ENCODE measurements around the gene MBD5. TPM values are rescaled to one million over a fixed set of nuclear protein-coding genes. Genes with fewer than 3 reads are reported as not detected.

Gene MBD5
- total and polyA plus RNA-seq, 4 donors, result 4.1 to 63.2 (median 29.5) TPM

- ATAC-seq (ENCODE audit: low FRiP score) (no peak), DNase-seq (no peak)
- Histone ChIP-seq H3K4me1 (ENCODE audit: control insufficient read depth in 1 of 2, insufficient read depth in 2 of 2, low read length in 2 of 2) (no peaks in the 10 kb centered on the region), H3K4me3 (ENCODE audit: low read length in 2 of 2) (no peak overlapping the region), H3K36me3 (ENCODE audit: control insufficient read depth in 1 of 2, insufficient read depth in 2 of 2, low read length in 1 of 2) (no peaks in the 10 kb centered on the region), H3K27me3 (ENCODE audit: control insufficient read depth in 1 of 2, insufficient read depth in 2 of 2, low read length in 1 of 2) (no peaks in the 10 kb centered on the region), H3K9me3 (ENCODE audit: control insufficient read depth, low read length) (peaks cover 1% of the 10 kb centered on the region), H3K27ac (ENCODE audit: low read depth in 1 of 2, low read length in 2 of 2) (no peak overlapping the region)
- intact Hi-C loops (cut with DNase I), result no loop called here
- WGBS, 2 donors, result 86 to 97% methylated on average over 1 of the region's 1 CpG
Measured at GRCh38 chr2:148546270-148546669, 525.4 kb downstream of the MBD5 start.

GRCh38 chr2:148548716-148549400 is 528.0 kb downstream of the MBD5 start:
- no peak for DNase-seq
- Histone ChIP-seq H3K27ac (ENCODE audit: low read depth in 1 of 2, low read length in 2 of 2) (no peak overlapping the region), H3K4me3 (ENCODE audit: low read length in 2 of 2) (no peak overlapping the region), H3K36me3 (ENCODE audit: control insufficient read depth in 1 of 2, insufficient read depth in 2 of 2, low read length in 1 of 2) (no peaks in the 10 kb centered on the region), H3K9me3 (ENCODE audit: control insufficient read depth, low read length) (peaks cover 1% of the 10 kb centered on the region), H3K4me1 (ENCODE audit: control insufficient read depth in 1 of 2, insufficient read depth in 2 of 2, low read length in 2 of 2) (no peaks in the 10 kb centered on the region), H3K27me3 (ENCODE audit: control insufficient read depth in 1 of 2, insufficient read depth in 2 of 2, low read length in 1 of 2) (no peaks in the 10 kb centered on the region)
- intact Hi-C loops (cut with DNase I), result no loop called here
- 87% methylated on average over 7 of the region's 7 CpGs for WGBS, 2 donors
- ATAC-seq (ENCODE audit: low FRiP score), result no peak

GRCh38 chr2:148552675-148553331 is 531.9 kb downstream of the MBD5 start:
- ATAC-seq (ENCODE audit: low FRiP score), result no peak
- Histone ChIP-seq H3K27ac (ENCODE audit: low read depth in 1 of 2, low read length in 2 of 2) (no peak overlapping the region), H3K27me3 (ENCODE audit: control insufficient read depth in 1 of 2, insufficient read depth in 2 of 2, low read length in 1 of 2) (no peaks in the 10 kb centered on the region), H3K36me3 (ENCODE audit: control insufficient read depth in 1 of 2, insufficient read depth in 2 of 2, low read length in 1 of 2) (no peaks in the 10 kb centered on the region), H3K4me1 (ENCODE audit: control insufficient read depth in 1 of 2, insufficient read depth in 2 of 2, low read length in 2 of 2) (no peaks in the 10 kb centered on the region), H3K4me3 (ENCODE audit: low read length in 2 of 2) (no peak overlapping the region), H3K9me3 (ENCODE audit: control insufficient read depth, low read length) (peaks cover 1% of the 10 kb centered on the region)
- WGBS, 2 donors, result 67 to 72% methylated on average over 9 of the region's 9 CpGs
- intact Hi-C loops (cut with DNase I), result no loop called here
- DNase-seq, result no peak

GRCh38 chr2:148553332-148553887 is 532.5 kb downstream of the MBD5 start:
- no peaks in the 10 kb centered on the region for H3K27me3 ChIP-seq (ENCODE audit: control insufficient read depth in 1 of 2, insufficient read depth in 2 of 2, low read length in 1 of 2)
- no peak for ATAC-seq (ENCODE audit: low FRiP score)

GRCh38 chr2:148554459-148555247 is 533.8 kb downstream of the MBD5 start:
- H3K36me3 ChIP-seq (ENCODE audit: control insufficient read depth in 1 of 2, insufficient read depth in 2 of 2, low read length in 1 of 2), result no peaks in the 10 kb centered on the region
- DNase-seq (no peak), ATAC-seq (ENCODE audit: low FRiP score) (no peak)
- H3K4me3 ChIP-seq (ENCODE audit: low read length in 2 of 2), result no peak overlapping the region
- no peak overlapping the region for H3K27ac ChIP-seq (ENCODE audit: low read depth in 1 of 2, low read length in 2 of 2)
- no peaks in the 10 kb centered on the region for H3K9me3 ChIP-seq (ENCODE audit: control insufficient read depth, low read length)
- H3K4me1 ChIP-seq (ENCODE audit: control insufficient read depth in 1 of 2, insufficient read depth in 2 of 2, low read length in 2 of 2), result no peaks in the 10 kb centered on the region
- no peaks in the 10 kb centered on the region for H3K27me3 ChIP-seq (ENCODE audit: control insufficient read depth in 1 of 2, insufficient read depth in 2 of 2, low read length in 1 of 2)
- 75 to 82% methylated on average over 6 of the region's 6 CpGs for WGBS, 2 donors
- intact Hi-C loops (cut with DNase I), result no loop called here

More at GRCh38 chr2:148553332-148553887, 532.5 kb downstream of the MBD5 start:
- Histone ChIP-seq H3K9me3 (ENCODE audit: control insufficient read depth, low read length) (peaks cover 1% of the 10 kb centered on the region), H3K4me1 (ENCODE audit: control insufficient read depth in 1 of 2, insufficient read depth in 2 of 2, low read length in 2 of 2) (no peaks in the 10 kb centered on the region), H3K27ac (ENCODE audit: low read depth in 1 of 2, low read length in 2 of 2) (no peak overlapping the region), H3K4me3 (ENCODE audit: low read length in 2 of 2) (no peak overlapping the region), H3K36me3 (ENCODE audit: control insufficient read depth in 1 of 2, insufficient read depth in 2 of 2, low read length in 1 of 2) (no peaks in the 10 kb centered on the region)
- WGBS, 2 donors, result 88 to 90% methylated on average over 7 of the region's 7 CpGs
- no peak for DNase-seq
- intact Hi-C loops (cut with DNase I), result no loop called here

- Histone ChIP-seq H3K4me3 (ENCODE audit: low read length in 2 of 2) (no peak overlapping the region), H3K36me3 (ENCODE audit: control insufficient read depth in 1 of 2, insufficient read depth in 2 of 2, low read length in 1 of 2) (no peaks in the 10 kb centered on the region), H3K4me1 (ENCODE audit: control insufficient read depth in 1 of 2, insufficient read depth in 2 of 2, low read length in 2 of 2) (no peaks in the 10 kb centered on the region), H3K9me3 (ENCODE audit: control insufficient read depth, low read length) (no peaks in the 10 kb centered on the region), H3K27ac (ENCODE audit: low read depth in 1 of 2, low read length in 2 of 2) (no peak overlapping the region), H3K27me3 (ENCODE audit: control insufficient read depth in 1 of 2, insufficient read depth in 2 of 2, low read length in 1 of 2) (no peaks in the 10 kb centered on the region)
- no peak for ATAC-seq (ENCODE audit: low FRiP score)
- no peak for DNase-seq
- intact Hi-C loops (cut with DNase I), result no loop called here
- 93 to 94% methylated on average over 6 of the region's 6 CpGs for WGBS, 2 donors
Measured at GRCh38 chr2:148555622-148556294, 534.9 kb downstream of the MBD5 start.

- intact Hi-C loops (cut with DNase I), result no loop called here
- 93 to 95% methylated on average over 5 of the region's 5 CpGs for WGBS, 2 donors
- Histone ChIP-seq H3K9me3 (ENCODE audit: control insufficient read depth, low read length) (no peaks in the 10 kb centered on the region), H3K4me3 (ENCODE audit: low read length in 2 of 2) (no peak overlapping the region), H3K36me3 (ENCODE audit: control insufficient read depth in 1 of 2, insufficient read depth in 2 of 2, low read length in 1 of 2) (no peaks in the 10 kb centered on the region), H3K27ac (ENCODE audit: low read depth in 1 of 2, low read length in 2 of 2) (no peak overlapping the region), H3K27me3 (ENCODE audit: control insufficient read depth in 1 of 2, insufficient read depth in 2 of 2, low read length in 1 of 2) (no peaks in the 10 kb centered on the region), H3K4me1 (ENCODE audit: control insufficient read depth in 1 of 2, insufficient read depth in 2 of 2, low read length in 2 of 2) (no peaks in the 10 kb centered on the region)
- no peak for ATAC-seq (ENCODE audit: low FRiP score)
- no peak for DNase-seq
Measured at GRCh38 chr2:148557844-148558436, 537.0 kb downstream of the MBD5 start.

GRCh38 chr2:148560496-148560895 is 539.6 kb downstream of the MBD5 start:
- no peak overlapping the region for H3K27ac ChIP-seq (ENCODE audit: low read depth in 1 of 2, low read length in 2 of 2)
- no peaks in the 10 kb centered on the region for H3K36me3 ChIP-seq (ENCODE audit: control insufficient read depth in 1 of 2, insufficient read depth in 2 of 2, low read length in 1 of 2)
- H3K4me3 ChIP-seq (ENCODE audit: low read length in 2 of 2), result no peak overlapping the region
- no peaks in the 10 kb centered on the region for H3K27me3 ChIP-seq (ENCODE audit: control insufficient read depth in 1 of 2, insufficient read depth in 2 of 2, low read length in 1 of 2)
- H3K9me3 ChIP-seq (ENCODE audit: control insufficient read depth, low read length), result no peaks in the 10 kb centered on the region
- 68 to 72% methylated on average over 5 of the region's 5 CpGs for WGBS, 2 donors
- no peak for DNase-seq
- intact Hi-C loops (cut with DNase I), result loop anchor here in 1 of 2 donors (10.0 kb wide), 1 partner anchor 434 kb away; no protein-coding TSS in a partner anchor
- no peak for ATAC-seq (ENCODE audit: low FRiP score)
- no peaks in the 10 kb centered on the region for H3K4me1 ChIP-seq (ENCODE audit: control insufficient read depth in 1 of 2, insufficient read depth in 2 of 2, low read length in 2 of 2)

Measured in aorta (tissue), 5 donors.